SKM-1 (cell line): ENCODE data around the gene SORBS1.
"Not testable (repeated sequence)": the region's sequence is repeated elsewhere in the genome, so short reads cannot be mapped to it uniquely, and the experiment has no call there.

Source experiments
- DNase-seq: peaks from one replicate; lab custom pipeline; 2025; ENCODE audit not compliant: unreplicated experiment; lab: John Stamatoyannopoulos, UW

SORBS1 gene

GRCh38 chr10:95356190-95356955, 204.8 kb downstream of the SORBS1 start:
- DNase-seq = no peak

- no peak for DNase-seq
Observed at GRCh38 chr10:95355301-95355700, 205.9 kb downstream of the SORBS1 start.

- DNase-seq = no peak
Observed at GRCh38 chr10:95354110-95354509, 207.1 kb downstream of the SORBS1 start.

GRCh38 chr10:95353123-95353522, 208.0 kb downstream of the SORBS1 start:
- DNase-seq = no peak

- no peak for DNase-seq
Observed at GRCh38 chr10:95352684-95353083, 208.5 kb downstream of the SORBS1 start.

GRCh38 chr10:95350830-95351228, 210.3 kb downstream of the SORBS1 start:
- DNase-seq = no peak

- peak; percentile 11 for DNase-seq
Observed at GRCh38 chr10:95350219-95350829, 210.8 kb downstream of the SORBS1 start.

- DNase-seq = not testable (repeated sequence)
Observed at GRCh38 chr10:95347402-95347766, 213.8 kb downstream of the SORBS1 start.

- no peak for DNase-seq
Observed at GRCh38 chr10:95346715-95347401, 214.3 kb downstream of the SORBS1 start.

- DNase-seq = no peak
Observed at GRCh38 chr10:95343573-95343972, 217.6 kb downstream of the SORBS1 start.

GRCh38 chr10:95341716-95342130, 219.4 kb downstream of the SORBS1 start:
- no peak for DNase-seq

- no peak for DNase-seq
Observed at GRCh38 chr10:95339863-95340262, 221.3 kb downstream of the SORBS1 start.

GRCh38 chr10:95337423-95338160, 223.6 kb downstream of the SORBS1 start:
- no peak for DNase-seq

- no peak for DNase-seq
Observed at GRCh38 chr10:95336702-95337101, 224.5 kb downstream of the SORBS1 start.

- no peak for DNase-seq
Observed at GRCh38 chr10:95335933-95336699, 225.1 kb downstream of the SORBS1 start.

GRCh38 chr10:95334805-95335144, 226.4 kb downstream of the SORBS1 start:
- DNase-seq = no peak

GRCh38 chr10:95333997-95334804, 227.0 kb downstream of the SORBS1 start:
- DNase-seq = no peak

GRCh38 chr10:95332666-95333249, 228.4 kb downstream of the SORBS1 start:
- no peak for DNase-seq

- no peak for DNase-seq
Observed at GRCh38 chr10:95331596-95332130, 229.5 kb downstream of the SORBS1 start.
